Osteocyte (in vitro differentiated cells): ENCODE measurements around the gene ORC6. TPM values are rescaled to one million over a fixed set of nuclear protein-coding genes. Genes with fewer than 3 reads are reported as not detected.

Source experiments
- DNase-seq: peaks from one replicate; pipeline ENCODE4 v3.0.0; 2021; ENCODE audit warnings: mixed read lengths; ENCODE audit not compliant: unreplicated experiment; ENCODE audit errors: extremely low spot score
- H3K27ac Mint-ChIP-seq: one replicate; pipeline ENCODE4 v1.8.0; 2021; ENCODE audit warnings: mild to moderate bottlenecking, mixed read lengths; ENCODE audit not compliant: unreplicated experiment
- H3K27me3 Mint-ChIP-seq: one replicate; pipeline ENCODE4 v1.8.0; 2021; ENCODE audit warnings: mixed read lengths; ENCODE audit not compliant: unreplicated experiment
- H3K36me3 Mint-ChIP-seq: one replicate; pipeline ENCODE4 v1.8.0; 2021; ENCODE audit warnings: mixed read lengths; ENCODE audit not compliant: unreplicated experiment
- H3K4me1 Mint-ChIP-seq: one replicate; pipeline ENCODE4 v1.8.0; 2021; ENCODE audit warnings: mixed read lengths; ENCODE audit not compliant: unreplicated experiment
- H3K4me3 Mint-ChIP-seq: one replicate; pipeline ENCODE4 v1.8.0; 2021; ENCODE audit warnings: mild to moderate bottlenecking, moderate library complexity, mixed read lengths; ENCODE audit not compliant: unreplicated experiment
- H3K9me3 Mint-ChIP-seq: one replicate; pipeline ENCODE4 v1.8.0; 2021; ENCODE audit warnings: mixed read lengths; ENCODE audit not compliant: unreplicated experiment
- total RNA-seq: library from RNA; stranded (reverse); gene quantifications from 2 replicates; pipeline ENCODE4 v1.2.1, GENCODE V29; 2021
- TF ChIP-seq, protein P1 (sequence below): fragments of 200-600 bp; sonication (generic); IDR thresholded peaks from 2 replicates; pipeline ENCODE4 v1.5.0; 2021; ENCODE audit warnings: antibody characterized with exemption, mild to moderate bottlenecking, moderate library complexity

ORC6 gene
- total RNA-seq, 1 donor from 2014 or later, result 8.8 TPM

DNA sequence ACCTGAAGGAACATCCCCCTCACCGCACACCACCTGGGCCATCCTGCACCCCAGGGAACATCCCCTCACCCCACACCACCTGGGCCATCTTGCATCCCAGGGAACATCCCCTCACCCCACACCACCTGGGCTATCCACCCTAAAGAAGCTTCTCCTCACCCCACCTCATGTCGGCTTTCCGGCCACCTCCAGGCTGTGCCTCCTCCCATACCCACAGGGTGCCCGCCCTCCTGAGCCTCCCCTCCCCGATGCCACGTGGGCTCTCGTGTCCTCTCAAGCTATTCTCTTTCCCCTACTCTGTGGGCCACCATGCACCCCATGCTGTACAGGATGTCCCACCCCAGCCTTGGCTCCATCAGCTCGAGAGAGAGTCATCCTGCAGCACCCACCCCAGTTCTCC lies 40.7 kb downstream of the ORC6 start:
- Mint-ChIP-seq H3K4me3 (no peak overlapping the region), H3K4me1 (peaks cover 6% of the 10 kb centered on the region), H3K27ac (no peak overlapping the region), H3K36me3 (no peaks in the 10 kb centered on the region), H3K27me3 (no peaks in the 10 kb centered on the region), H3K9me3 (peaks cover 3% of the 10 kb centered on the region)
- TF ChIP-seq, protein P1, sequence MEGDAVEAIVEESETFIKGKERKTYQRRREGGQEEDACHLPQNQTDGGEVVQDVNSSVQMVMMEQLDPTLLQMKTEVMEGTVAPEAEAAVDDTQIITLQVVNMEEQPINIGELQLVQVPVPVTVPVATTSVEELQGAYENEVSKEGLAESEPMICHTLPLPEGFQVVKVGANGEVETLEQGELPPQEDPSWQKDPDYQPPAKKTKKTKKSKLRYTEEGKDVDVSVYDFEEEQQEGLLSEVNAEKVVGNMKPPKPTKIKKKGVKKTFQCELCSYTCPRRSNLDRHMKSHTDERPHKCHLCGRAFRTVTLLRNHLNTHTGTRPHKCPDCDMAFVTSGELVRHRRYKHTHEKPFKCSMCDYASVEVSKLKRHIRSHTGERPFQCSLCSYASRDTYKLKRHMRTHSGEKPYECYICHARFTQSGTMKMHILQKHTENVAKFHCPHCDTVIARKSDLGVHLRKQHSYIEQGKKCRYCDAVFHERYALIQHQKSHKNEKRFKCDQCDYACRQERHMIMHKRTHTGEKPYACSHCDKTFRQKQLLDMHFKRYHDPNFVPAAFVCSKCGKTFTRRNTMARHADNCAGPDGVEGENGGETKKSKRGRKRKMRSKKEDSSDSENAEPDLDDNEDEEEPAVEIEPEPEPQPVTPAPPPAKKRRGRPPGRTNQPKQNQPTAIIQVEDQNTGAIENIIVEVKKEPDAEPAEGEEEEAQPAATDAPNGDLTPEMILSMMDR, result no peak
- no peak for DNase-seq

DNA sequence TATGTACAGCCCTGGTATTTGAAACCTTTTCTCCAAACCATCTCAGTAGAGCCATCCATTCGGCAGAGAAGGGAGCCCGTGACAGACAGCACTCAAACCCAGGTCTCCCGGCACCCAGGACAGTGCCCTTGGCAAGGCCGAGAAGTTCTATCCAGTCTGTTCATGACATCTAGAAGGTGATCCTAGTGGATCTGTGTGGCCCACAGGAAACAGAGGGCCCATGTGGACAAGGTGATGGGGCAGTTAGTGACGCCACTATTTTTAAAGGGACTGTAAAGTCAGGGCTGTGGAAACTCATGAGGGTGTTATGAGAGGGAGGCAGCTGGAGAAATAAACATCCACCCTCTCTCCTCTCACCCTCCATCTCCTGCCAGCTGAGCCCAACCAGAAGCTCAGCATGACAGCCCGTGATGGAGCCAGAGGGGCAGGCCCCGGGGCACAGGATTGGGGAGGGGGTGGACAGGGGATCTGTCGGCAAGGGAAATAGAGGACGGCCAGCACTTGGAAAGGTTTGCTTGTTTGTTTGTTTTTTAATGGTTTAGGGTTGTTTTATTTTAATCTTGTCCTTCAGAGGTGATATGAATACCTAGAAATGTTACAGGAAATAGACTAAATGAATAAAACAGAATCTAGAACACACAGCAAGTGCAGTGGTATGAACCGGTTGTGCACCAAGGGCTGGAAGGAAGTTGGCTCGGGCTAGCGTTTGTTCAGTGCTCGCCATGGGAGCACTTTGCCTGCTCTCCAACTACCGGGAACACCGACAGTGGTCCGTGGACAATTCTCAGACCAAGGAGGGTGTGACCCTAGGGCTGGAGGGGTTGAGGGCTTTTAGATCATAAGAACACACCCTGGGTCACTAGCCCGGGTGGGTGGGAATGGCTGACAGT lies 41.6 kb downstream of the ORC6 start:
- H3K27ac Mint-ChIP-seq, result peak overlapping the region; percentile 8
- no peaks in the 10 kb centered on the region for H3K9me3 Mint-ChIP-seq
- no peaks in the 10 kb centered on the region for H3K36me3 Mint-ChIP-seq
- DNase-seq, result no peak
- H3K27me3 Mint-ChIP-seq, result no peaks in the 10 kb centered on the region
- TF ChIP-seq, protein P1, result no peak
- H3K4me1 Mint-ChIP-seq, result peaks cover 6% of the 10 kb centered on the region
- H3K4me3 Mint-ChIP-seq, result no peak overlapping the region

DNA sequence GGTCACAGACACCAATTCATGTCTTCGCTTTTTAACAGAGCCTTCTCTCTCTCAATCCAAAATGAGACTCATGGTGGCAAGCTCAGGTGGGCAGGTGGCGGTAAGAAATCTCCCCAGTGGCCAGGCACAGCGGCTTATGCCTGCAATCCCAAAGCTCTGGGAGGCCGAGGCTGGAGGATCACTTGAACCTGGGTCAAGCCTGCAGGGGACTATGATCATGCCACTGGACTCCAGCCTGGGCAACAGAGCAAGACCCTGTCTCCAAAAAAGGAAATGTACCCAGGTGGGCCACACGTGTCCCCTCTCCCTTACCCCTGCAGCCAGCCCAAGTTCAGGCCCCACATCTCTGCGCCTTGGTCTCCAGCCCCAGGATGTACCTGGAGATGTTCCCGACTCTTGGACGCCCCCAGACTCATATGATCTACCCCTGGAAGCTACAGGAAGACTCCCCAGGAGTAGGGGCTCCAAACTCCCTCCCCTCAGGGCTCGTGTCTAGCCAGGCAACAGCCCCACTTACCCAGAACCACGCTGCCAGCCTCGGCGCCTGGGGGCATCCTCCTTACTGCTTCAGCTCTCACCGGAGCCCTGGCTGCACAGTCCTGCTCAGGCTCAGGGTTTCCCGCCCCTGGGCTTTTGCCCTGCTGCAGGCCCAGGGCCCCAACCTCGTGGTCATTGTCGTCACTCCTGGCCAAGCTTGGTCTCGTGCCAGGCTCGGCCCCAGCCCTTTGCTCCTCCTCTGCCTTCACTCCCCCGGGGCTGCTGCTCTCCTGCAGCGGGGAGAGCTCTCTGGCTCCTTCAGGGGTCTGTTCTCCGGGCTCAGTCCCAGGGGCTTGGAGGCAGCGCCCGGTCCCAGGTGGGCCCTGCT lies 42.5 kb downstream of the ORC6 start:
- H3K4me1 Mint-ChIP-seq, result peaks cover 6% of the 10 kb centered on the region
- no peaks in the 10 kb centered on the region for H3K36me3 Mint-ChIP-seq
- DNase-seq, result no peak
- no peaks in the 10 kb centered on the region for H3K27me3 Mint-ChIP-seq
- no peak overlapping the region for H3K4me3 Mint-ChIP-seq
- no peak overlapping the region for H3K27ac Mint-ChIP-seq
- no peaks in the 10 kb centered on the region for H3K9me3 Mint-ChIP-seq
- TF ChIP-seq, protein P1, result no peak

DNA sequence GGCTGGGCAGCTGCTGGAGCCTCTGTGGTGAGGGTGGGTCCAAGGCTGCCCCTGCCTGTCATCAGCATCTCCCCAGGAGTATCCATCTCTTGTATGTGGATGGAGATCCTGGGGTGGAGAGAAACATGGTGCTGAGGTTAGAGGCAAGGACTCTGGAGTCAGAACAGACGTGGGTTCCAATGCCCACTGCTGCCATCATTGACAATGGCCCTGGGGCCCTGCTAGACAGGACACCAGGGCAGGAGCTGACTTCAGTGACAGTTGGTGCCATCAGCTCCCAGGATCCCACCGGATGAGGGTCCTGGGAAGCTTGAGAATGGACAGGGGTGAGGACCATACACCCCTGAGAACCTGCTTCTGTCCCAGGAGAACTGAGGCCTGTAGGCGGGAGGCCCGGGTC lies 43.1 kb downstream of the ORC6 start:
- no peaks in the 10 kb centered on the region for H3K9me3 Mint-ChIP-seq
- H3K36me3 Mint-ChIP-seq, result no peaks in the 10 kb centered on the region
- TF ChIP-seq, protein P1, result no peak
- peaks cover 6% of the 10 kb centered on the region for H3K4me1 Mint-ChIP-seq
- no peaks in the 10 kb centered on the region for H3K27me3 Mint-ChIP-seq
- H3K27ac Mint-ChIP-seq, result no peak overlapping the region
- H3K4me3 Mint-ChIP-seq, result no peak overlapping the region
- no peak for DNase-seq
